Mesendoderm (in vitro differentiated cells): ENCODE results near the gene MYO15B.

Experiments
- DNase-seq: peaks from one replicate; pipeline ENCODE4 v3.0.0; 2013
- H2AK5ac ChIP-seq: 2 replicates; pipeline ENCODE4 v1.6.1; 2013; ENCODE audit warnings: low read length, inconsistent platforms
- H2BK120ac ChIP-seq: 2 replicates; pipeline ENCODE4 v1.6.1; 2013; ENCODE audit warnings: low read depth, mild to moderate bottlenecking, low read length, moderate library complexity, mixed read lengths
- H2BK15ac ChIP-seq: replicated peaks from 2 replicates; pipeline ENCODE4 v1.6.1; 2013; ENCODE audit warnings: low read depth, mild to moderate bottlenecking, moderate library complexity
- H2BK5ac ChIP-seq: 2 replicates; pipeline ENCODE4 v1.6.1; 2013; ENCODE audit warnings: low read length, inconsistent platforms
- H3K18ac ChIP-seq: 2 replicates; pipeline ENCODE4 v1.6.1; 2013; ENCODE audit warnings: mild to moderate bottlenecking, low read length, mixed read lengths
- H3K23ac ChIP-seq: one replicate; pipeline ENCODE4 v1.6.1; 2013; ENCODE audit warnings: low read length
- H3K27ac ChIP-seq: 2 replicates; pipeline ENCODE4 v1.5.1; 2013; ENCODE audit warnings: low read depth, mild to moderate bottlenecking, inconsistent platforms, low read length, moderate library complexity
- H3K27me3 ChIP-seq: 2 replicates; pipeline ENCODE4 v1.6.1; 2013; ENCODE audit warnings: low read length, control low read depth, mild to moderate bottlenecking, inconsistent platforms; ENCODE audit not compliant: insufficient read depth, poor library complexity
- H3K36me3 ChIP-seq: 2 replicates; pipeline ENCODE4 v1.6.1; 2013; ENCODE audit warnings: low read length, inconsistent platforms; ENCODE audit not compliant: control insufficient read depth, insufficient read depth
- H3K4ac ChIP-seq: one replicate; pipeline ENCODE4 v1.6.1; 2013; ENCODE audit warnings: low read depth, mild to moderate bottlenecking, low read length, moderate library complexity
- H3K4me1 ChIP-seq: 2 replicates; pipeline ENCODE4 v1.6.1; 2013; ENCODE audit warnings: low read depth, low read length, inconsistent platforms; ENCODE audit not compliant: control insufficient read depth
- H3K4me2 ChIP-seq: 2 replicates; pipeline ENCODE4 v1.6.1; 2013; ENCODE audit warnings: low read length
- H3K4me3 ChIP-seq: 2 replicates; pipeline ENCODE4 v1.5.1; 2013; ENCODE audit warnings: mild to moderate bottlenecking, low read length
- H3K56ac ChIP-seq: one replicate; pipeline ENCODE4 v1.6.1; 2013; ENCODE audit warnings: low read length
- H3K79me1 ChIP-seq: 2 replicates; pipeline ENCODE4 v1.6.1; 2013; ENCODE audit warnings: low read length, inconsistent platforms
- H3K79me2 ChIP-seq: 2 replicates; pipeline ENCODE4 v1.6.1; 2013; ENCODE audit warnings: mild to moderate bottlenecking, low read length; ENCODE audit not compliant: control insufficient read depth, insufficient read depth
- H3K9ac ChIP-seq: 2 replicates; pipeline ENCODE4 v1.6.1; 2013; ENCODE audit warnings: low read length, inconsistent platforms
- H4K5ac ChIP-seq: one replicate; pipeline ENCODE4 v1.6.1; 2013; ENCODE audit warnings: low read length
- H4K8ac ChIP-seq: one replicate; pipeline ENCODE4 v1.6.1; 2013; ENCODE audit warnings: low read depth, mild to moderate bottlenecking, control low read depth, low read length, moderate library complexity
- WGBS: extraction: QIAGEN DNeasy Blood & Tissue Kit; methylation state at CpG from one replicate; pipeline ENCODE4 v1.1.7; 2013; ENCODE audit warnings: low lambda C conversion rate, missing lambda C conversion rate; ENCODE audit not compliant: insufficient coverage; ENCODE audit errors: extremely low coverage; 5-methylcytosine and 5-hydroxymethylcytosine counted together

MYO15B gene

GRCh38 chr17:75614556-75615270 lies 27.1 kb downstream of the MYO15B start:
- Histone ChIP-seq H3K4me1 (no peaks in the 10 kb centered on the region), H3K79me2 (no peaks in the 10 kb centered on the region), H2AK5ac (no peak overlapping the region), H3K18ac (no peak overlapping the region), H3K4me3 (no peak overlapping the region), H3K4ac (no peak overlapping the region), H3K27ac (no peak overlapping the region), H3K9ac (no peak overlapping the region), H2BK120ac (no peak overlapping the region), H2BK5ac (no peak overlapping the region), H3K4me2 (no peak overlapping the region), H4K5ac (no peak overlapping the region), H3K79me1 (no peaks in the 10 kb centered on the region), H3K23ac (no peak overlapping the region), H2BK15ac (no peak overlapping the region), H3K27me3 (no peaks in the 10 kb centered on the region), H3K36me3 (no peaks in the 10 kb centered on the region), H4K8ac (no peak overlapping the region), H3K56ac (no peak overlapping the region)
- DNase-seq: no peak
- whole genome bisulfite sequencing: no CpG with 5 or more reads among the region's 19 CpGs

- Histone ChIP-seq H2BK15ac (no peak overlapping the region), H3K4ac (no peak overlapping the region), H3K4me3 (no peak overlapping the region), H3K79me1 (no peaks in the 10 kb centered on the region), H2AK5ac (no peak overlapping the region), H3K23ac (no peak overlapping the region), H3K56ac (no peak overlapping the region), H3K36me3 (no peaks in the 10 kb centered on the region), H3K27ac (no peak overlapping the region), H3K9ac (no peak overlapping the region), H4K5ac (no peak overlapping the region), H4K8ac (no peak overlapping the region), H3K4me1 (no peaks in the 10 kb centered on the region), H3K27me3 (no peaks in the 10 kb centered on the region), H3K18ac (no peak overlapping the region), H3K79me2 (no peaks in the 10 kb centered on the region), H3K4me2 (no peak overlapping the region), H2BK5ac (no peak overlapping the region), H2BK120ac (no peak overlapping the region)
- WGBS: no CpG with 5 or more reads among the region's 11 CpGs
- DNase-seq: peak; percentile 47
Measured at GRCh38 chr17:75615301-75615700, 27.7 kb downstream of the MYO15B start.

- H4K8ac ChIP-seq: no peak overlapping the region
- no peak overlapping the region for H3K4me3 ChIP-seq
- no peak overlapping the region for H3K18ac ChIP-seq
- H3K36me3 ChIP-seq: no peaks in the 10 kb centered on the region
- no peaks in the 10 kb centered on the region for H3K79me2 ChIP-seq
- H2BK15ac ChIP-seq: no peak overlapping the region
- H3K23ac ChIP-seq: no peak overlapping the region
- H3K9ac ChIP-seq: no peak overlapping the region
- no peaks in the 10 kb centered on the region for H3K79me1 ChIP-seq
- no CpG with 5 or more reads among the region's 24 CpGs for WGBS
- no peak overlapping the region for H4K5ac ChIP-seq
- H3K56ac ChIP-seq: no peak overlapping the region
- no peak overlapping the region for H3K27ac ChIP-seq
- no peak overlapping the region for H2BK5ac ChIP-seq
- no peak overlapping the region for H3K4ac ChIP-seq
- H3K4me1 ChIP-seq: no peaks in the 10 kb centered on the region
- H3K4me2 ChIP-seq: no peak overlapping the region
- H3K27me3 ChIP-seq: no peaks in the 10 kb centered on the region
- no peak for DNase-seq
- no peak overlapping the region for H2BK120ac ChIP-seq
- H2AK5ac ChIP-seq: no peak overlapping the region
Measured at GRCh38 chr17:75616521-75617122, 29.0 kb downstream of the MYO15B start.

GRCh38 chr17:75617218-75617617 lies 29.6 kb downstream of the MYO15B start:
- no peak overlapping the region for H4K8ac ChIP-seq
- H3K4me2 ChIP-seq: no peak overlapping the region
- H3K23ac ChIP-seq: no peak overlapping the region
- no CpG with 5 or more reads among the region's 16 CpGs for WGBS
- H3K4me3 ChIP-seq: no peak overlapping the region
- DNase-seq: no peak
- no peak overlapping the region for H3K27ac ChIP-seq
- H3K79me2 ChIP-seq: no peaks in the 10 kb centered on the region
- H3K4me1 ChIP-seq: no peaks in the 10 kb centered on the region
- H3K56ac ChIP-seq: no peak overlapping the region
- H2AK5ac ChIP-seq: no peak overlapping the region
- no peaks in the 10 kb centered on the region for H3K36me3 ChIP-seq
- H4K5ac ChIP-seq: no peak overlapping the region
- no peak overlapping the region for H2BK5ac ChIP-seq
- no peaks in the 10 kb centered on the region for H3K79me1 ChIP-seq
- no peak overlapping the region for H3K9ac ChIP-seq
- H2BK120ac ChIP-seq: no peak overlapping the region
- H3K27me3 ChIP-seq: no peaks in the 10 kb centered on the region
- no peak overlapping the region for H3K4ac ChIP-seq
- no peak overlapping the region for H2BK15ac ChIP-seq
- H3K18ac ChIP-seq: no peak overlapping the region

- Histone ChIP-seq H3K56ac (no peak overlapping the region), H3K9ac (no peak overlapping the region), H2BK5ac (no peak overlapping the region), H4K8ac (no peak overlapping the region), H3K27ac (no peak overlapping the region), H3K4ac (no peak overlapping the region), H3K79me2 (no peaks in the 10 kb centered on the region), H2AK5ac (no peak overlapping the region), H3K27me3 (no peaks in the 10 kb centered on the region), H3K36me3 (no peaks in the 10 kb centered on the region), H2BK15ac (no peak overlapping the region), H3K4me2 (no peak overlapping the region), H3K23ac (no peak overlapping the region), H2BK120ac (no peak overlapping the region), H4K5ac (no peak overlapping the region), H3K4me3 (no peak overlapping the region), H3K18ac (no peak overlapping the region), H3K79me1 (no peaks in the 10 kb centered on the region), H3K4me1 (no peaks in the 10 kb centered on the region)
- no peak for DNase-seq
- WGBS: no CpG with 5 or more reads among the region's 11 CpGs
Measured at GRCh38 chr17:75617675-75618074, 30.1 kb downstream of the MYO15B start.
